GM18517 (cell line): ENCODE measurements around the gene PTGER3.

Source experiments
- ATAC-seq: cut with Tn5 transposase; IDR thresholded peaks from one replicate; pipeline ENCODE4 v1.9.1; 2021; ENCODE audit warnings: mild to moderate bottlenecking, moderate library complexity; ENCODE audit not compliant: unreplicated experiment

PTGER3 gene

GRCh38 chr1:71053146-71053545 lies 5.5 kb upstream of the PTGER3 start:
- ATAC-seq, result no peak

GRCh38 chr1:71049951-71050598 lies 2.5 kb upstream of the PTGER3 start:
- peak; percentile 75 for ATAC-seq

GRCh38 chr1:71046891-71047634 lies 553 bp downstream of the PTGER3 start:
- no peak for ATAC-seq

GRCh38 chr1:71045463-71046028 lies 2.1 kb downstream of the PTGER3 start:
- no peak for ATAC-seq

GRCh38 chr1:71044833-71045232 lies 2.8 kb downstream of the PTGER3 start:
- no peak for ATAC-seq

- ATAC-seq, result no peak
Observed at GRCh38 chr1:71043065-71043464, 4.6 kb downstream of the PTGER3 start.

GRCh38 chr1:71041806-71042205 lies 5.8 kb downstream of the PTGER3 start:
- ATAC-seq, result no peak

GRCh38 chr1:71039661-71040262 lies 7.9 kb downstream of the PTGER3 start:
- ATAC-seq, result no peak

- no peak for ATAC-seq
Observed at GRCh38 chr1:71038942-71039341, 8.7 kb downstream of the PTGER3 start.

- no peak for ATAC-seq
Observed at GRCh38 chr1:71037829-71038620, 9.6 kb downstream of the PTGER3 start.

GRCh38 chr1:71037066-71037465 lies 10.6 kb downstream of the PTGER3 start:
- no peak for ATAC-seq

- ATAC-seq, result no peak
Observed at GRCh38 chr1:71033136-71033535, 14.5 kb downstream of the PTGER3 start.

GRCh38 chr1:71031426-71031825 lies 16.2 kb downstream of the PTGER3 start:
- no peak for ATAC-seq

GRCh38 chr1:71030026-71030425 lies 17.6 kb downstream of the PTGER3 start:
- no peak for ATAC-seq

GRCh38 chr1:71028981-71029380 lies 18.6 kb downstream of the PTGER3 start:
- ATAC-seq, result no peak

GRCh38 chr1:71027991-71028390 lies 19.6 kb downstream of the PTGER3 start:
- no peak for ATAC-seq

GRCh38 chr1:71026093-71026492 lies 21.5 kb downstream of the PTGER3 start:
- no peak for ATAC-seq

GRCh38 chr1:71023515-71023914 lies 24.1 kb downstream of the PTGER3 start:
- no peak for ATAC-seq

GRCh38 chr1:71019233-71019969 lies 28.2 kb downstream of the PTGER3 start:
- ATAC-seq, result no peak

GRCh38 chr1:71018791-71019190 lies 28.8 kb downstream of the PTGER3 start:
- ATAC-seq, result no peak
